HL-60/S4 treated with retinoic acid at 250 ng/mL for 4 days and 3 days (cell line): ENCODE data around the gene PLCG1.

Experiments
- in situ Hi-C: fragments of 300-500 bp; cut with MboI; formaldehyde crosslinking; loops from 2 replicates; pipeline ENCODE4 v1.7.0; 2022; ENCODE audit warnings: low sequenced_read_pairs

Gene PLCG1

GRCh38 chr20:41136680-41137613 lies at the start of gene PLCG1:
Gene PLCG1, plus strand, starts transcription at chr20:41137543. Its CDS starts 99 bp downstream, at chr20:41137642.
- in situ Hi-C loops, result no loop called here

GRCh38 chr20:41087777-41088176 lies 49.6 kb upstream of the PLCG1 start:
- in situ Hi-C loops, result no loop called here

GRCh38 chr20:41089555-41089954 lies 47.8 kb upstream of the PLCG1 start:
- in situ Hi-C loops, result no loop called here

GRCh38 chr20:41091927-41092326 lies 45.4 kb upstream of the PLCG1 start:
- in situ Hi-C loops, result no loop called here

GRCh38 chr20:41094353-41095055 lies 42.8 kb upstream of the PLCG1 start:
- in situ Hi-C loops, result no loop called here

- in situ Hi-C loops, result no loop called here
Measured at GRCh38 chr20:41095110-41095969, 42.0 kb upstream of the PLCG1 start.

GRCh38 chr20:41098703-41099250 lies 38.6 kb upstream of the PLCG1 start:
- in situ Hi-C loops, result no loop called here

GRCh38 chr20:41100001-41100480 lies 37.3 kb upstream of the PLCG1 start:
- in situ Hi-C loops, result loop anchor here (25.0 kb wide), 1 partner anchor 1213 kb away; no protein-coding TSS in a partner anchor

- in situ Hi-C loops, result loop anchor here (25.0 kb wide), 1 partner anchor 1214 kb away; no protein-coding TSS in a partner anchor
Measured at GRCh38 chr20:41101660-41102059, 35.7 kb upstream of the PLCG1 start.

GRCh38 chr20:41108531-41108930 lies 28.8 kb upstream of the PLCG1 start:
- in situ Hi-C loops, result loop anchor here (25.0 kb wide), 1 partner anchor 1221 kb away; no protein-coding TSS in a partner anchor

GRCh38 chr20:41110012-41110411 lies 27.3 kb upstream of the PLCG1 start:
- in situ Hi-C loops, result loop anchor here (10.0 to 25.0 kb wide), 2 partner anchors 135 to 1223 kb away; no protein-coding TSS in a partner anchor

- in situ Hi-C loops, result loop anchor here (10.0 to 25.0 kb wide), 2 partner anchors 136 to 1224 kb away; no protein-coding TSS in a partner anchor
Measured at GRCh38 chr20:41110930-41111577, 26.3 kb upstream of the PLCG1 start.

GRCh38 chr20:41111578-41111951 lies 25.8 kb upstream of the PLCG1 start:
- in situ Hi-C loops, result loop anchor here (10.0 to 25.0 kb wide), 2 partner anchors 137 to 1224 kb away; no protein-coding TSS in a partner anchor

GRCh38 chr20:41116282-41116956 lies 20.9 kb upstream of the PLCG1 start:
- in situ Hi-C loops, result loop anchor here (10.0 to 25.0 kb wide), 2 partner anchors 142 to 1229 kb away; no protein-coding TSS in a partner anchor

GRCh38 chr20:41118159-41118558 lies 19.2 kb upstream of the PLCG1 start:
- in situ Hi-C loops, result loop anchor here (10.0 to 25.0 kb wide), 2 partner anchors 143 to 1231 kb away; no protein-coding TSS in a partner anchor

GRCh38 chr20:41118632-41119031 lies 18.7 kb upstream of the PLCG1 start:
- in situ Hi-C loops, result loop anchor here (10.0 to 25.0 kb wide), 2 partner anchors 144 to 1231 kb away; no protein-coding TSS in a partner anchor

GRCh38 chr20:41119614-41120561 lies 17.5 kb upstream of the PLCG1 start:
- in situ Hi-C loops, result loop anchor here (10.0 to 25.0 kb wide), 2 partner anchors 145 to 1233 kb away; no protein-coding TSS in a partner anchor
